Measurements from ENCODE around the gene MICB. TPM values are rescaled to one million over a fixed set of nuclear protein-coding genes. Genes with fewer than 3 reads are reported as not detected.

MICB gene
- total and polyA plus RNA-seq, 9 of the 15 experiments (the other 6 are each of a cell fraction or from before 2014, with no cell fraction given), result 13.3 to 34.5 (median 19.8) TPM

- TF ChIP-seq IRF1 (CRISPR knock-in tag; IDR thresholded peaks at IDR 0.05; ENCODE audit: borderline replicate concordance), result no peak
- no peak for TF ChIP-seq TFAM (CRISPR knock-in tag; conservative IDR thresholded peaks at IDR 0.05)
- TF ChIP-seq RBM25 (IDR thresholded peaks at IDR 0.05; ENCODE audit: low read depth, low read length, severe bottlenecking), result no peak
- TF ChIP-seq KDM4B (IDR thresholded peaks at IDR 0.05; ENCODE audit: borderline replicate concordance in 2 of 2, low read depth in 1 of 2), result no peak
- no peak for TF ChIP-seq CBX5 (IDR thresholded peaks at IDR 0.05; ENCODE audit: borderline replicate concordance, low read depth)
- TF ChIP-seq BMI1 (IDR thresholded peaks at IDR 0.05; ENCODE audit: low read length), result no peak
- TF ChIP-seq ARID4B (CRISPR knock-in tag; IDR thresholded peaks at IDR 0.05), result no peak
- TF ChIP-seq NR2F6 (CRISPR knock-in tag; IDR thresholded peaks at IDR 0.05), result 0 out of 2 replicates have a peak, but pooled peaks have one; percentile 11
- peak; percentile 14; the same call in 1 of the 2 replicates for TF ChIP-seq MAFF (IDR thresholded peaks at IDR 0.05; ENCODE audit: low read length)
- TF ChIP-seq CBFB (CRISPR knock-in tag; IDR thresholded peaks at IDR 0.05), result no peak
- TF ChIP-seq ZNF449 (CRISPR knock-in tag; IDR thresholded peaks at IDR 0.05), result no peak
- no peak for TF ChIP-seq ELF2 (CRISPR knock-in tag; IDR thresholded peaks at IDR 0.05)
- TF ChIP-seq ZFX (CRISPR knock-in tag; IDR thresholded peaks at IDR 0.05), result no peak
- no peak for TF ChIP-seq BCLAF1 (IDR thresholded peaks at IDR 0.05; ENCODE audit: borderline replicate concordance in 1 of 2, control insufficient read depth in 1 of 2, low read depth in 2 of 2, low read length in 1 of 2)
- no peak for TF ChIP-seq SRSF9 (IDR thresholded peaks at IDR 0.05; ENCODE audit: borderline replicate concordance, low read depth, low read length)
- TF ChIP-seq MTA2 (IDR thresholded peaks at IDR 0.05; ENCODE audit: low read depth), result peak; percentile 64
- TF ChIP-seq PCBP2 (IDR thresholded peaks at IDR 0.05; ENCODE audit: low read depth, low read length, poor library complexity, severe bottlenecking), result no peak
Measured at GRCh38 chr6:31490115-31490873, 7.7 kb upstream of the MICB start (continued).

Data from K562 (cell line).